Measurements from ENCODE around the gene CALN1.
"Not testable (repeated sequence)": the region's sequence is repeated elsewhere in the genome, so short reads cannot be mapped to it uniquely, and the experiment has no call there.

The CALN1 gene

DNA sequence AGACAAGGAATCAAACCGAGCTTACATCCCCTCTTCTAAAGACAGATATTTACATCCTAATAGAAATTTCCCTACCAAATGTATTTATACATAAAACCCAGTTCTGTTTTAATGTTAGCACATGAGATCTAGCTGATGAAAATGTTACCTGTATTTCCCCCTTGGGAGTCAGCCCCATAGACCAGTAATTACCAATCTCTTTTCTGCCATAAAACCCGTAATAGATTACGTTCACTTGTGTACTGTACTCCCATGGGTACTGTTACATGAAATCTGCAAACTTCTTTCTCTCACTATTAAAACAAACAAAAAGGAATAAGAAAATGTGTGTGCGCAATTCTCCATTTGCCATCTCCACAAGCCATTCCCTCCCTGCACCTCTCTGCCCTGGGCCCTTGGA, 450.9 kb downstream of the CALN1 start:
- DNase-seq: no peak

DNA sequence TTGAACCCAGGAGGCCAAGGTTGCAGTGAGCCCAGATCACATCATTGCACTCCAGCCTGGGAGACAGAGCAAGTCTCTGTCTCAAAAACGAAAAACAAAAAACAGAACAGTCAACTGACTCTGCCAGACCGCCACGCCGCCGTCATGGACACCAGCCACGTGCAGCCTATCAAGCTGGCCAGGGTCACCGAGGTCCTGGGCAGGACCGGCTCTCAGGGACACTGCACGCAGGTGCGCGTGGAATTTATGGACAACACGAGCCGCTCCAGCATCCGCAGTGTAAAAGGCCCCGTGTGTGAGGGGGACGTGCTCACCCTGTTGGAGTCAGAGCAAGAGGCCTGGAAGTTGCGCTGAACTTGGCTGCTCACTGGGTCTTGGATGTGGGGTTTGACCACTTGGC, 470.0 kb downstream of the CALN1 start:
- DNase-seq: no peak

DNA sequence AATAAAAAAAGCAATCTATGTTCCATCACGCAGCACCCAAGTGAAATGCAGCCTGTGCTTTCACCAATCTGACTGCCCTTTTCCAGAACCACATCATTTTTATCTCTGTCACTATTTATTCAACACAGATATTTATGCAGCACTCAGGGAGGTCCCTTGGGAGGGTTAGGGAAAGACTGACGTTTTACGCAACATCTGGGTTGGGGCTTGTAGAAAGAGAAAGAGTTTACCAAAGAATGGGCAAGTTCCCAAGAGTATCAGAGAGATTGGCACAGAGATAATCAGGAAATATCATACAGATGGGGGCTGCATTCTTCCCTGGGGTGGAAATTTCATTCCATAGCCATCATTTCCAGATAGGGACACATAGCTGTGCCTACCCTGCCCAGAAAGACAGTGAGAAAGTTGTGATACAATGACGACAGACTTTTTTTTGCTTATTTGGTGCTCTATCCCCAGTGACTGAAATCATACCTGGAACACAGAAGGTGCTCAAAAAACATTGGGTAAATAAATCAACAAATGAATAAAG, 474.2 kb downstream of the CALN1 start:
- no peak for DNase-seq

DNA sequence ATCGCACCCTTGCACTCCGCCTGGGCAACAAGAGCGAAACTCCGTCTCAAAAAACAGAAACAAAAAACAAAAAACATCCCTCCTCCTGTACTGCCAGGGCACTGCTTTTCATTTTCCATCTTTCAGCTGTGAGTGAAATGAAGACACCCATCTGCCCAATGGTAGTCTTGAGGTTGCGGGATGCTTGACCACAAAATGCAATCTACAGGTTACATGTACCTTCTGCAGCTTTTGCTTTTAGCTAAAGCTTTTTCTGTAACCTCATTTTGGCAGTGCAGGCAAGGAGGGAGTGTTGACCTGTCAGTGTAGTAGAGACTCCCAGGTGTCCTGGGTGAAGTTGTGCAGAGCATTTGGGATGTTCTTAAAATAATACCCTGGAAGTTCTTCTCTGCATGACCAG, 476.5 kb downstream of the CALN1 start:
- no peak for DNase-seq

DNA sequence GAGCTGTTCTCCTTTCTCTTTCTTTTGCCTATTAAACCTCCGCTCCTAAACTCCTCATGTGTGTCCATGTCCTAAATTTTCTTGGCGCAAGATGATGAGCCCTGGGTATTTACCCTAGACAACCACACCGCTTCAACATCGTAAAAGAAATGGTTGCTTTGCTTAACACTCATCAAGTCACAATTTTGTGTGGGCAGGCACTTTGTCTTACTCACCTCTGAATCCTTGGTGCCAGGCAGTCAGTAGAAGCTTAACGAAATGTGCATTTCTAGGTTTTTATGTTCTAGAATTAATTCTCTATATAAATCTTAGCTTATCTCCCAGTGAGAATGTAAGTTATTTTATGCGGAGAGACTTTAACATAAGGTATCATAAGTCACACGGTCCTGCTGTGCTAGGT, 478.7 kb downstream of the CALN1 start:
- DNase-seq: no peak

- no peak for DNase-seq
Measured at GRCh38 chr7:71925663-71926062, 486.5 kb downstream of the CALN1 start.

GRCh38 chr7:71914204-71914603, 497.9 kb downstream of the CALN1 start:
- not testable (repeated sequence) for DNase-seq

GRCh38 chr7:71912476-71912875, 499.7 kb downstream of the CALN1 start:
- DNase-seq: no peak

- no peak for DNase-seq
Measured at GRCh38 chr7:71911051-71911450, 501.1 kb downstream of the CALN1 start.

- DNase-seq: no peak
Measured at GRCh38 chr7:71905821-71906220, 506.3 kb downstream of the CALN1 start.

DNA sequence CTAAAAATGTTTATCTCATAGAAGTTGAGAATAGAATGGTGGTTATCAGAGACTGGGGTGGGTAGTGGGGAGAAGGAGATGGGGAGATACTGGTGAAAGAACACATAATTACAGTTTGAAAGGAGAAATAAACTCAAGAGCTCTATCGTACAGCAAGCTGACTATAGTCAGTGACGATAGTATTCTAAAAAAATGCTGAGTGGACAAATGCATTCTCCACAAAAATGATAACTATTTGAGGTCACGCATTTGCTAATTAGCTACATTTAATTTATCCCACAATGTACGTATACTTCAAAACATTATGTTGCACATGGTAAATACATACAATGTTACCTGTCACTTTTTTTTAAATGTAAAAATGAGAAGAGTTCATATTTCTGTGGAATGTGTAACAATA, 507.7 kb downstream of the CALN1 start:
- no peak for DNase-seq

DNA sequence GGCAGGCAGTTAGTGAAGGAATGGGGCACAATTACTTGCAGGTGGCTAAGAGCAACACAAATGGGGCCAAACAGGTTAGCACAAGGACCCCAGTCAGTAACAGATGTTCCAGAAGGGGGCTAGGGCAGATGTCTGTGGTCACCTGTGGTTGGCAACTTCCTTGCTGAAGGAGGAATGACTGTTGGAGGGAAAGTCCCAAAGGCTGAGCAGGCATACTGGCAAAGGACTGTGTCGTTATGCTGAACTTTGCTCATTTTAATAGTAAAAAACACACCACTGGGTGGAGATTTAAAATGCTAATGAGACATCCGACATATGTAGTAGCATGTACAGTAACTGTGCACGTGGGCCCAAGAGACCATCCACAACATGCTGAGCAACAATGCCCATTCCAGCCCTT, 511.6 kb downstream of the CALN1 start:
- no peak for DNase-seq

DNA sequence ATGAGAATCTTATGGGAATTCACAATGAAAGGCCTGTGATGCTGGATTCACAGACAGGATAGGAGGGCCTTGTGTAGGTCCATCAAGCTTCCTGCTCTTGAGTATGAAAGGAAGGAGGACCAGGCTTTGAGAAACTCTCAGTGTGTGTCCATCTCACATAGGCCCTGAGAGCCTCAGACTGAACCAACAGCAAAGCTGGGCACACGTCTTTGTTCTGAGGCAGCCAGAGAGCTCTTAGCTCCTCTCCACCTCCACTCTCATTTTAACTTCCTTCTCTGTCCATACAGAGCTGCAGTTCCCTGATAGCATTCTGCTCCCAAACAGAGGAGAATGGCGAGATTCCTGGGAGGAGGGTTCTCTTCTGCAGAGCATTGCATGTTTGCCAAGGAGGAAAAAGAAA, 515.6 kb downstream of the CALN1 start:
- DNase-seq: no peak

DNA sequence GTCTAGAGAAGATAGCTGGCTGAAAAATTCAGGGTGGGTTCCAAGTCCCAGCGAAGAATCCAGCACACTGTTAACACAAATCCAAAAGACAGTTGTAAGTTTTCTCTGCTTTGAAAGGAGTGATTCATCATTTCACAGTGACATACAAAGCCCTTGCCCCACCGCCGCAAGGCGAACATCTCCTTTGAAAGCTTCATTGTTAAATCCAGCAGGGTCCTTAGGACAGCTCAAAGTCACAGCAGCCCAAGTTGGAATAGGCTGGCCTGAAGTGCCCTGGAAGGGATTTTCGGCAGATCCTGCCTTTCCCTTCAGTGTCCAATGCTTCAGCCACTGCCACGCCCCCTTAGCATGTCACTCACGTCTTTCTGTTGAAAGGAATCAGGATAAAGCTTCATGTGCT, 526.1 kb downstream of the CALN1 start:
- no peak for DNase-seq

DNA sequence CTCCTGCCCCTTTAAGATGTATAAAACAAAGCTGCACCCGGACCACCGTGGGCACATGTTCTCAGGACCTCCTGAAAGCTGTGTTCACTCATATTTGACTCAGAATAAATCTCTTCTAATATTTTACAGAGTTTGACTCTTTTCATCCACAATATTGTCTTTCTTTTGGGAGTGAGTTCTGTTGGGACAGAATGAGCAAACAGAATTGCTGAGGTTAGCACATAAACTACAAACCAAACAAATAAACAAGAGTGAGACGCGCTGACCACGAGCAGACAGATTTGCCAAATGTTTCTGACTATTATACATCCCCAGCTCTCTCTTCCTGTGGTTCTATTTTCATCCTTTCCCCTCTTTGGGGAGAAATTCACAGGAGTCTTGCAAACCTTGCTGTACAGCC, 526.7 kb downstream of the CALN1 start:
- DNase-seq: no peak

- no peak for DNase-seq
Measured at GRCh38 chr7:71883415-71883814, 528.7 kb downstream of the CALN1 start.

GRCh38 chr7:71871446-71871845, 540.7 kb downstream of the CALN1 start:
- DNase-seq: no peak

DNA sequence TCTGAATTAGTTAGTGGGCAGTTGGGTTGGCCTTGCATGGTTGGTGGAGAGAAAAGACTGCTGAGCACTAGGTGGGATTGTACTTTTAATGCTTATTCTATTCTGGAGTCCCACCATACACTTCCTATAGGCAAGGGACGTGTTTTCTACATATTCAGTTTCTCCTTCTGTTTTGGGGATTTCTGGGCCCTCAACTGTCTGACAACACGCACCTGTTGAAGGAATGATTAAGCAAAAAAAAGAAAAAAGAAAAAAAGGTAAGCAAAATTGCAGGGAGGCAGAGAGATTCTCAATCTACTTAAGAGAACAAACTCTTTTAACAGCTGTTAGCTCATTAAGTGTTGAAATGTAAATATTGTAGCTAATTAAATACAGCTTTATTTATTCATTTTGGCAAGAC, 541.3 kb downstream of the CALN1 start:
- DNase-seq: no peak

- DNase-seq: no peak
Measured at GRCh38 chr7:71868797-71869196, 543.3 kb downstream of the CALN1 start.

DNA sequence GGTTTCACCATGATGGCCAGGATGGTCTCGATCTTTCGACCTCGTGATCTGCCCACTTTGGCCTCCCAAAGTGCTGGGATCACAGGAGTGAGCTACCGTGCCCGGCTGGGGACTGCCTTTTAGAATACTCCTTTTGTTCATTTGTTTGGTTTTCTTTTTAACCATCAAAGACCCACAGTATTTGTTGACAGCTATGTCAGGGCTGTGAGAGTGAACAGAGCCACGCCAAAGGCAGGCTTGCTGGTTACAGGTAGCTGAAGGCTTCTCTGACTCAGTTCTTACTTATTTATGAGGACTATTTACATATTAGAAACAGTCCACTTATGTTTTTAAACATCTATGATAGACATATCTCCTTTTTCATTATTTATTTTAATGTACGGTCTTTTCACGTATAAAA, 544.5 kb downstream of the CALN1 start:
- DNase-seq: no peak

DNA sequence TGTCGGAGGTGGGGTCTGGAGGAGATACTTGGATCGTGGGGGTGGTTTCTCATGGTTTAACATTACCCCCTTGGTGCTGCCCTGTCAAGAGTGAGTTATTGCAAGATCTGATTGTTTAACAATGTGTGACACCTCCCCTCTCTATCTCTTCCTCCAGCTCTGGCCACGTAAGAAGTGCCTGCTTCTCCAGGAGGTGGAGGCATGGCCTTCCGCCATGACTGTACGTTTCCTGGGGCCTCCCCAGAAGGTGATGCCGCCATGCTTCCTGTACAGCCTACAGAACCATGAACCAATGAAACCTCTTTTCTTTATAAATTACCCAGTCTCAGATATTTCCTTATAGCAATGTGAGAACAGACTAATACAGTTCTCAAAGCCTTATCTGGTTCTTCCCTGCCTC, 547.0 kb downstream of the CALN1 start:
- no peak for DNase-seq

DNA sequence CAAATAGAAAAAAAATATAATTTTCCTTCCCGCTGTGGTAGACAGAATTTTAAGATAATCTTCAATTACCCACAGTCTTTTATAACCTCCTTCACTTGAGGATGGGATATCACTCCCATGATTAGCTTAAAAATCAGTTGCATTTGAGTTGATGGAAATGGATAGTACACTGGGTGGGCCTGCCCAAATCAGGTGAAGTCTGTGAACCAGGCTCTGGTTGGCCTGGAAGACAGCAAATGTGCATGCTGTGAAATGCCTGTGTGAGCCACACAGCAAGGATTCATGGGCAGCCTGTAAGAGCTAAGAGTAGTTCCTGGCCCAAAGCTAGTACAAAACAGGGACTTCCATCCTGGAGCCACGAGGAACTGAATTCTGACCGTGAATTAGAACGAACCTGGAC, 548.0 kb downstream of the CALN1 start:
- DNase-seq: no peak

DNA sequence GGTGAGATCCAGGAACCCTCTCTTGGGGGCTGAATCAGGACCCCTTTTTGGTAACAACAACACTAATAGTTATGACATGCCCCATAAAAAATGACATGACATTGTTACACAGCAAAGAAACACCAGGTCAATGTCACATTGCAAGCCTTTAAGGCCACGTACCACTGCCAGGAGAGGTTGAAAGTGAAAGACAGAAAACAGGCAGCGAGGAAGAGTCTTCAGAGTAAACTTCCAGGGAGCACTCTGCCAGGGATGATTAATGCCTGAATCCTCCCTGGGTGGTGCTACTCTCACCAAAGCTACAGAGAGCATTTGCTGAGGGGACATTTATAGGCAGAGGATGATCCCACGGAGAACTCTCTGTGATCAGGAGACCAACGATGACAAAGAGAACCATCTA, 551.6 kb downstream of the CALN1 start:
- no peak for DNase-seq

DNA sequence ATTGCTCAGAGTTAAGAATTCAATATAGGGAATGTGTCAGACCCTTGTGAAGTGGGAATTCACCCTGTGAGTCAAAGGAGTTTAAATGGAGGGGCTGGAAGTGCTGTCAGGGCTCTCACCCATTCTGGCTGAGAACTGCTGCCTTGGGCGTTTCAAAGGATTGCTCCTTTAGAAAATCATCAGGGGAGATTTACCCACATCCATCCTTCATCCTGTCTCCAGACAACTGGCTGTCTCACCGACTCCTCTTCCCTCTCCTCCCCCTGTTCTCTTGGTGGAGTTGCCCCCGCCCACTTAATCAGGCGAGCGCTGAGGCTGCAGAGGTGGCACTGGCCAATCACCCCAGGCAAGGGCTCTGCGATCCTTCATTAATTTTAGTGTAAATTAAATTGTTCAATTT, 554.8 kb downstream of the CALN1 start:
- no peak for DNase-seq

GRCh38 chr7:71854546-71855397, 557.4 kb downstream of the CALN1 start:
- DNase-seq: no peak

All from NCI-H2081 (cell line).